WERI-Rb-1 (cell line): Measurements from ENCODE around the gene LRRC51.

Experiments used
- DNase-seq: peaks from one replicate; pipeline ENCODE4 v3.0.0-alpha.2; 2020
- H3K27ac ChIP-seq: fragments of 250-450 bp; sonication (Bioruptor Pico); 2 replicates; pipeline ENCODE4 v1.5.1; 2020; ENCODE audit warnings: mild to moderate bottlenecking, moderate library complexity
- H3K27me3 ChIP-seq: fragments of 250-450 bp; sonication (Bioruptor Pico); 2 replicates; pipeline ENCODE4 v1.5.1; 2021; ENCODE audit warnings: mild to moderate bottlenecking, low read depth, moderate library complexity; ENCODE audit not compliant: insufficient read depth, severe bottlenecking
- H3K36me3 ChIP-seq: fragments of 250-450 bp; sonication (Bioruptor Pico); 2 replicates; pipeline ENCODE4 v1.5.1; 2020; ENCODE audit warnings: mild to moderate bottlenecking, moderate library complexity
- H3K4me3 ChIP-seq: 2 replicates; pipeline ENCODE4 v1.5.1; 2011; ENCODE audit warnings: low read depth, mild to moderate bottlenecking, control low read depth, low read length
- H3K9me3 ChIP-seq: fragments of 250-450 bp; sonication (Bioruptor Pico); 2 replicates; pipeline ENCODE4 v1.5.1; 2021; ENCODE audit warnings: mild to moderate bottlenecking, moderate library complexity; ENCODE audit not compliant: severe bottlenecking
- CTCF ChIP-seq: IDR thresholded peaks from 2 replicates; pipeline ENCODE4 v1.5.1; 2011; ENCODE audit warnings: low read depth, mild to moderate bottlenecking, control low read depth, inconsistent platforms, low read length

LRRC51 gene

GRCh38 chr11:72080326-72081183 is at the start of gene LRRC51, which contains the start of gene NUMA1:
TSS of gene LRRC51 (plus strand) at chr11:72080850. CDS start at chr11:72089084, 8,234 bp downstream.
TSS of gene NUMA1 (minus strand) at chr11:72080542. CDS start at chr11:72035943, 44,599 bp downstream.
- Histone ChIP-seq H3K27me3 (no peaks in the 10 kb centered on the region), H3K9me3 (no peaks in the 10 kb centered on the region), H3K4me3 (peak within 1 kb of the TSS; percentile 96), H3K36me3 (peaks cover 13% of the 10 kb centered on the region), H3K27ac (peak within 1 kb of the TSS; percentile 96)
- DNase-seq, result peak; percentile 99
- TF ChIP-seq CTCF, result no peak

- H3K27ac ChIP-seq, result no peak overlapping the region
- H3K36me3 ChIP-seq, result peaks cover 49% of the 10 kb centered on the region
- DNase-seq, result no peak
- H3K27me3 ChIP-seq, result no peaks in the 10 kb centered on the region
- H3K9me3 ChIP-seq, result no peaks in the 10 kb centered on the region
- no peak for TF ChIP-seq CTCF
- H3K4me3 ChIP-seq, result no peak overlapping the region
These were observed 44.0 kb upstream of the LRRC51 start for GRCh38 chr11:72036687-72037086.

GRCh38 chr11:72037554-72038311 is 42.9 kb upstream of the LRRC51 start:
- no peak for DNase-seq

GRCh38 chr11:72038491-72038890 is 42.2 kb upstream of the LRRC51 start:
- no peak for DNase-seq
- no peak for TF ChIP-seq CTCF
- Histone ChIP-seq H3K9me3 (no peaks in the 10 kb centered on the region), H3K27ac (no peak overlapping the region), H3K27me3 (no peaks in the 10 kb centered on the region), H3K4me3 (no peak overlapping the region), H3K36me3 (peaks cover 50% of the 10 kb centered on the region)

More at GRCh38 chr11:72037554-72038311, 42.9 kb upstream of the LRRC51 start:
- Histone ChIP-seq H3K27me3 (no peaks in the 10 kb centered on the region), H3K27ac (no peak overlapping the region), H3K9me3 (no peaks in the 10 kb centered on the region), H3K4me3 (no peak overlapping the region), H3K36me3 (peaks cover 49% of the 10 kb centered on the region)
- no peak for TF ChIP-seq CTCF

GRCh38 chr11:72039031-72039855 is 41.4 kb upstream of the LRRC51 start:
- no peak for TF ChIP-seq CTCF
- no peaks in the 10 kb centered on the region for H3K9me3 ChIP-seq
- peaks cover 42% of the 10 kb centered on the region for H3K36me3 ChIP-seq
- H3K4me3 ChIP-seq, result no peak overlapping the region
- DNase-seq, result no peak
- H3K27ac ChIP-seq, result no peak overlapping the region; the same call in none of the 2 replicates
- no peaks in the 10 kb centered on the region for H3K27me3 ChIP-seq
